ENCODE measurements around the gene CNOT2.

The CNOT2 gene, protein sequence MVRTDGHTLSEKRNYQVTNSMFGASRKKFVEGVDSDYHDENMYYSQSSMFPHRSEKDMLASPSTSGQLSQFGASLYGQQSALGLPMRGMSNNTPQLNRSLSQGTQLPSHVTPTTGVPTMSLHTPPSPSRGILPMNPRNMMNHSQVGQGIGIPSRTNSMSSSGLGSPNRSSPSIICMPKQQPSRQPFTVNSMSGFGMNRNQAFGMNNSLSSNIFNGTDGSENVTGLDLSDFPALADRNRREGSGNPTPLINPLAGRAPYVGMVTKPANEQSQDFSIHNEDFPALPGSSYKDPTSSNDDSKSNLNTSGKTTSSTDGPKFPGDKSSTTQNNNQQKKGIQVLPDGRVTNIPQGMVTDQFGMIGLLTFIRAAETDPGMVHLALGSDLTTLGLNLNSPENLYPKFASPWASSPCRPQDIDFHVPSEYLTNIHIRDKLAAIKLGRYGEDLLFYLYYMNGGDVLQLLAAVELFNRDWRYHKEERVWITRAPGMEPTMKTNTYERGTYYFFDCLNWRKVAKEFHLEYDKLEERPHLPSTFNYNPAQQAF

DNA sequence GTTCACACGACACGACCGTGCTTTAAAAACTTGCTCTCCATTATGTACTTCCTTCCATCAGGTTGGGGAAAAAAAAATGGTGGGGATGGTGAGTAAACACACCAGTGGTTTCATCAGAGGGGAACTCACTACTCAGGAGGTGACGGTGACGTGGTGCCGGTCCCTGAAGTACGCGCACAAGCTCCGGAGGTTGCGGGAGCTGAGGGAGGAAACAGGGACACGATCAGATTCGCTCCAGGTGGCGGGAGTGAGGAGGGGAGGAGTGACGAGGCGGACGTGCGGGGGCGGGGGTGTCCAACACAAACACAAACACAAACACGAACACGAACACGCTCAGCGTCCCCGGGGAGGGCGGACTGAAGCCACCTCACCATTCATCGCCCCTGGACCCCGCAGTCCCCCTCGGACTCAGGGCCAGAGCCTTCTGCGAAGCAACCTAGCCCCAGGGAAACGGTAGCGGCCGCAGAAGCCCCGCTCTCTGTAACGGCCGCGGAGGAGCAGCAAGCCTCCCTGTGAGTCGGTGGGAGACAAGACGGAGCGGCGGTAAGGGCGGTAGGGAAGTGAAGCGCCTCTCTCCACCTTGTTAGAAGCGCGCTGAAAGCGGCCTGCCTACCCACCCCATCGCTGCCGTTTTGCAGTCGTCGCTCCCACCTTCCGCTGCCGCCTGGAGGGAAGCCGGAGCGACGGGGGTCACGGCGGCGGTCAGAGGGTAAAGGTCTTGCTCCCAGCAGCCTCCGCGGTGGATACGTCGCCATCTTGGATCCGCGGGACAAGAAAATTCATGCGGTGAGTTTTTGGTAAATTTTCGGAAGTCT lies at the start of gene CNOT2:
CNOT2 (plus strand) TSS at position 739 of the 815 bp plus-strand sequence. CDS start 34,794 bp downstream, outside the sequence.
- peak; percentile 79 to 93 for DNase-seq

DNA sequence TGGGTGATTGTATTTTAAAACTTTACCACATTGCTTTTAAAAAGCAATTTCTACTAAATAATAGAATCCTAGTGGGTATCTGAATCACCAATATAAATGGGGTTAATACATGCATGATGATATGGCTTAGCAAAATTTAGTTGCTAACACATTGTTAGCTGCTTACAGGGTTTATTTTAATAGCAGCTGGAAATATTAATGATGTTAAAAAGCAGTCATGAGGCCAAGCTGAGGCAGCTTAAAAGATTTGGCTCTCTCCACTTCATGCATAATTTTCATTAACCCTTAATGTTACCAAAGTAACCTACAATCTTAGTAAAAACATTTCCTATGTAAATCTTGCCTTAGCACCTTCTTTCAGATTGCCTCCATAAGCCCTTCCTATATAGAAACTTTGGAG lies 49.2 kb upstream of the CNOT2 start:
- no peak for DNase-seq

DNA sequence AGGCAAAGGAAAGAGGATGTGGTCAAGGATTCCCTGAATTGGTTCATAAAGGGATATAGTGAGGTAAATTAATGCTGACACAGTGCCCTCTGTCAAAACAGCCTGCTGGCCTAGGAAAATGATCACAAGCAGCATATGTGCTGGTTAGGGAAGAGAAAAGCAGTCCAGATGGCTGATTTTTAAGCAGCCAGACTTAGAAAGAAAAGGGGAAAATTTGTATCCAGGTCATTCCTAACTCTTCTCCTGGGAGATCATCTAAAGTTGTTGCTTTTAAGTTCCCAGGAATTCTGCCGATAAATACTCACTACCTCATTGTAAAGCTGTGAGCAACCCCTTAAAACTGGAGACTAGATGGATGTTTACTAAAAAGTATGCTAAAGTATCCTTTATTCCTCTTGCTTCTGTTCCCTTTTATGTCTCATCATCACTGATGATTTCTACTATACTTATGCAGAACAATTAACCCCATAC lies 46.4 kb upstream of the CNOT2 start:
- no peak for DNase-seq

DNA sequence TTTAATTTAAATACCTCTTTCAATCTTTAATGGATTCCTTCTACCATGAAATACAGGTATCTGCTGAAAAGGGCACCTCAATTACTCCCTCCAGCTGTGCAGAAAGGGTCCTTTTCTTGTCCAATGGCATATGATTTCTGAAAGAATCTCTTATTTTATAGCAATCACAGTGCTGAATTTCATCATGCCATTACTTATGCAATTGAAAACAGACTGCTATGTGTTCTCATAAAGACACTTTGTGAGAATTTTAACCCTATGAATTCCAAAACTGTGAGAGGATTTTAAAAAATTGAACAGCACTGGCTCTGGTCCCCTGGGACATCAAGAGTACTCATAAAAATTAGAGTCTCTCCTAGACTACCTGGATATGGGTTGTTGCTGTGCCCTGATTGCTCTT lies 45.9 kb upstream of the CNOT2 start:
- DNase-seq, result no peak

DNA sequence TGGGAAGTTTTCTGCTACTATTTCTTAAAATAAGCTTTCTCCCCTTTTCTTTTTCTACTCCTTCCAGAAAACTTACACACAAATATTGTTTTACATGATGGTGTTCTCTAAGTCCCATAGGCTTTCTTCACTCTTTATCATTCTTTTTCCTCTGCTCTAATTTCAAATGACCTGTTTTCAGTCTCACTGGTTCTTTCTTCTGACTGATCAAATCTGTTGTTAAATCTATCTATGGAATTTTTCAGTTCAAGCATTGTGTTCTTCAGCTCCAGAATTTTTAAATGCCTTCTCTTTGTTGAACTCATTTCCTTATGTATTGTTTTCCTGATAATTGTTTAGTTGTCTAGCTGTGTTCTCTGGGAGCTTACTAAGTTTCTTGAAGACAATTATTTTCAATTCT lies 29.5 kb upstream of the CNOT2 start:
- no peak for DNase-seq

DNA sequence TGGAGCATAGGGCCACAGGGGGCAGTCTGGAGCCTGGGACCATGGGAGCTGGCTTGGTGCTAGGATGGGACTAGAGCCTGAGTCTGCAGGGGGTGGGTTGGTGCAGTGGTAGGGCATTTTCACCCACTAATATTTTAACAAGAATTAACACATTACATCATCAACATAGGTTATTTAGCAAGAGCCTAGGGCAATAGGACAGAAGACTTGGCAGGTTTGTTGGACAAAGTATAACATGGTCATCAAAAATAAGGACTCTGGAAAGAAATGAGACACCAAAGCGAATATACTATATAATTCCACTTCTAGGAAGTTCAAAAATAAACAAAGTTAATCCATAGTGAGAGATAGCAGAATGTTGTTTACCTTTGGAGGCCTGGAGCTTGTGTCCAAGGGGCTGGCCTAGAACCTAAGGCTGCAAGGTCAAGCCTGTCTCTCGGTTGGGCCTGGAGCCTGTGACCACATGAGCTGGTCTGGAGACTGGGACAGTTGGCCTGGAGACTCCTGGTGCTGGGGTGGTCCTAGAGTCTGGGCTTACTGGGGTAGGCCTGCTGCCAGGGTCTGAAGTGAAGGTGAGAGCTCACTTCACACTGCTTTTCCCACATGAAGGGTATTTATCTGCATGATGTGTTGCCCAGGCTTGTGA lies 28.1 kb upstream of the CNOT2 start:
- no peak for DNase-seq

DNA sequence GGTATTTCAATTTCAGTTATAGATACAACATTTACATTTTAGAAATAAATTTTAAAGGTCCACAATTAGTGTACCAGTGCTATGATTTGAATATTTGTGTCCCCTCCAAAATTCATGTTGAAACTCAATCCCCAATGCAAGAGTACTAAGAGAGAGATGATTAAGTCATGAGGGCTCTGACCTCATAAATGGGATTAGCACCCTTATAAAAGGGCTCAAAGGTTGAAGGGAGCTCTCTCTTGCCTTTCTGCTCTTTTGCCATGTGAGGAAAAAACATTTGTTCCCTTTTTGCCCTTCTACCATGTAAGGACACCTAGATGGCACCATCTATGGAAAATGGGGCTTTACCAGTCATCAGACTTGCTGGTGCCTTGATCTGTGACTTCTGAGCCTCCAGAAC lies 25.8 kb upstream of the CNOT2 start:
- DNase-seq, result no peak

DNA sequence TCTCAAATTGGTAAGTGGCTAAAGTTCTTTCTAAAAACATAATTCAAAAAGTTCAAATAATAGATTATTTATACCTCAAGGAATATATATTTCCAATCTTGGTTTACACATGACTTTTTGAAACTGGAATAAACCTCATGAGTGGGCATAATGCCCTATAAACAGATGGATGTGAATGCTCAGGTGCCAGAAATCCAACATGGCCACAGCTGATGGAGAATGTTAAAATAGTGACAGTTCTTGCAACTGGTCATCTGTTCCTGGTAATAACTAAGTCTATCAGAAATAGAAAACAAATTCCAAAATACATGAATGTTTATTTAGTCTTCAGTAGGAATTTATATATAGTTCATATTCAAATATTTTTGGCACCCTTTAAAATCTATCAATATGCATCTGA lies 21.6 kb upstream of the CNOT2 start:
- DNase-seq, result no peak

DNA sequence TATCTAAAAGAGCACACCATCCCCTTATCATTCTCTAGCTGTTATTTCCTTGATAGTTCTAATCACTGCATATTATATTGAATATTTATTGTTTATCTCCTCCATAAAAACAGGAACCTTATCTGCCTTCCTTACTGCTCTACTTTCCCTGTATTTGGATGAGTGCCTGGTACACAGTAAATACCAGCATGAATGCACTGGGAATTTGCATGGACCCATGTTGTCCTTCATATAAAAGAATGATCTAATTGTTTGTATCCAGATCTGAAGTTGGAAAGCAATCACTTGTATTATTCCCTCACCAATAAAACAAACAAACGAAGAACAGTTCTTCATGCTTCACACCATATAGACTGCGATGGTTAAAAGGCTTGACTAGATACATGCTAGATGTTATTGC lies 15.3 kb upstream of the CNOT2 start:
- peak; percentile 80 to 86 for DNase-seq

DNA sequence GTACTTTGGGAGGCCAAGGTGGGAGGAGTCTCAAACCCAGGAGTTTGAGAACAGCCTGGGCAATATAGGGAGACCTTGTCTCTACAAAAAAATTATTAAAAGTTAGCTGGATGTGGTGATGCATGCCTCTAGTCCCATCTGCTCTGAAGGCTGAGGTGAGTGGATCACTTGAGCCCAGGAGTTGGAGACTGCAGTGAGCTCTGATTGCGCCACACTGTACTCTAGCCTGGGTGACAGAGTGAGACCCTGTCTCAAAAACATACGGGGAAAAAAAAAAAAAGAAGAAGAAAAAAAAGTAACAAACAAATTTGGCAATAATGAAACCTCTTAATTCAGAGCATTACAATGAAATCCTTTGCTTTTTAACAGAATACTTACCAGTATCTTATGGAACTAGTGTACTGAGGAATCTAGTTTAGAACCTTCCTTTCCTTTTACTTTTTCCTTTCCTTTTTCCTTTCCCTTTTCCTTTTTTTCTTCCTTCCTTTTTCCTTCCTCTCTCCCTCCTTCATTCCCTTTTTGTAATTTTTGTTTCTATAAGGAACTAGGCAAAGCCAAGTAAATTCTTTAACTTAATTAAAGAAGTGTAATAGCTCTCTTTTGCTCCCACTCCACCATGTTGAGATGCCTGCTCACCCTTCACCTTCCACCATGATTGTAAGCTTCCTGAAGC lies 12.2 kb upstream of the CNOT2 start:
- DNase-seq, result no peak

DNA sequence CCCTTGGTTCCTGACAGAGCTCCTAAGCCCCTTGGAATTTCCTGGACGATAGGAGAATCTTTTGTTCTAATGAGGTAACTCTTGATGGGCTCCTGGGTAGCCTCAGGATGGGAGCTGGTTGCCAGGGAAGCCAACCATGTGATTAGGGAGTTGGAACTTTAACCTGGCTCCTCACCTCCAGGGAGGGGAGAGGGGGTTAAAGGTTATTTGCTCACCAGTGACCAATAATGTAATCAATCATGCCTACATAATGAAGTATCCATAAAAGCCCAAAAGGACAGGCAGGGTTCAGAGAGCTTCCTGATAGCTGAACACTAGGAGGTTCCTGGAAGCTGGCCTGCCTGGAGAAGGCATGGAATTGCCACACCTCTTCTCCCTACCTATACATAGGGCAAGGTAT lies 6.2 kb upstream of the CNOT2 start:
- no peak for DNase-seq

DNA sequence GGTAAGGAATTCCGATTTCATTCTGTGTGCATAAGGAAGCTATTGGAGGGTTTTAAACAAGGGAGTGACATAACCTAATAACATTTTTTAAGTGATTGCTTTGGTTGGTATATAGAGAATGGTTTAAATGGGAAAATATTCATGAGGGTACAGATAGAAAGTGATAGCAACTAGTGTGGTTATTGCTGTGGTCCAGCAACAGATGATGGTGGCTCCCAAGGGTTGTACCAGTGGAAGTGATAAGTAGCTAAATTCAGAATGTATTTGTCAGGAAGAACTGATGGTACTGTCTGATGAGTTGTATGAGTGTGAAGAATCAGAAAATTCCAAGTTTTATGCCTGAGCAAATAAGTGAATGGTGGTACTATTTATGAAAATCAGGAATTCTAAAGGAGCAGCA lies 2.6 kb upstream of the CNOT2 start:
- DNase-seq, result no peak

DNA sequence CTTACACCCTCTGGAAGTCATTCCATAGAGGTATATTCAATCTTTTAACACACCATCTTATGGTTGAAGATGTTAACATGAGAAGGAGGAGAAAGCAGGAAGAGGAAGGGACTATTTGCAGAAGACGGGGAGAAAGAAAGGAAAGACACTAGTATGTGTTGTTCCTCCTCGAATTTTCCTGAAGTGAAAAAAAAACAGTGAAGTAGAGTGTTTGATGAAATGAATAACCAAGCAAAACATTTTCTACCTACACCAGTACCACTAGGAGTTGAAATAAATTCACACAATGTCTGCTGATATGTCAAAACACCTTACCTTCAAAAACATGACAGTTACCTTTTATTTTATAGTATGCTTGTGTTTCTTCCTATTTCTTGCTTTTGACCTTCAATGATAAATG lies 1.4 kb upstream of the CNOT2 start:
- DNase-seq, result no peak

DNA sequence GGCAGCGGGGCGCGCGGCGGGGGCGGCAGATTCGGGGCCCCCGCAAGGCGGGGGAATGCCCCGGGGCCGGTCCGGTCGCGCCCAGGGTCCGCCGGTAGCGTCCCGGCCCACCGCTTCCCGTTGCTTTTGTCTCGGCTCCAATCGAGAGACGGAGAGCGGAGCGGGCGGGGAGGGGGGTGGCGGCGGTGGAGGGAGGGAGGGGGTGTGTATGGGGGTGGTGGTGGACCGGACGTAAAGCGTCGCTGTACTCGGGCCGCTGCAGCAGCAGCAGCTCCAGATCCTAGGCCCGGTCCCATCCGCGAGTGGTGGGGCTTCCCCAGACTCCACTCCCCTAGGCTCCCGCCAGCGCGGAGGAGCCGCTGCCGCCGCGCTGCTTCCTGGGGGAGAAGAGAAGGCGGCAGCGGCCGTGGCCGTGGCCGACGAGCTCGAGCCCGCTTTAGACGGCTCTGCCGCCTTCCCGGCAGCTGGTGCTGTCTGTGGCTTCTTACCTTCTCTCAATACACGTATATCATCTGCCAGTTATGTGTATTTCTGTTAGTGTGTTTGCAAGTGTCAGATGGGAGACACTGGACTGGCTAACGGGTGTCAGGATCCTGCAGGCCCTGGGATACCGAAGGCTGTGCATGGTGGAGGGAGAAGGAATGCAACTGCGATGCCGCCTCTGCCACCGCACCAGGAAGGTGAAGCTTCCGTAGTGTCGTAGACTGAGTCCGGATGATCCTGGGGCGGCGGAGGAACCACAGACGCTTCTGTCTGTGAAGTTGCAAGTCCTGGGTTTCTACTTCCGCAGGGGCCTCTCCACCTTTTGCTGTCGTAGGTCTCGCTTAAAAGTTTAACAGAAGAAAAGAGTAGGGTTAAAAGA lies 508 bp downstream of the CNOT2 start:
- peak; percentile 50 to 81 for DNase-seq

DNA sequence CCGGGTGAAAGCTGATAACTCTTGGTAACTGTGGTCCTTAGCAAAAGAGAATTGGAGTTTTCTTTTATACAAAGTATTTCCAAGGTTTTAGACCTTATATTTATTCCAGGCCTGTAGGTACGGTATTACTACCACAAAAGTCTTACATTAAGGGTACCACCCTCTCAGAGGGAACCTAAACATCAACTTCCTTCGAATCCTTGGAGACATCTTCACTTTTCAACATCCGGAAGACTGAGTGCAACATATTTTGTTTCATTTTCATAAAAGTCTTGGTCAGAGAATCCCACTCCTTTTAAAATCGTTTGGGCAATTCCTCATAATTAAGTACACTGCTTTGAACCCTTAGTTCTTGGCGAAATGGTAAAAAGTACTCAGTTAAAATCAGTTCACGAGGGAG lies 1.2 kb downstream of the CNOT2 start:
- DNase-seq, result no peak

DNA sequence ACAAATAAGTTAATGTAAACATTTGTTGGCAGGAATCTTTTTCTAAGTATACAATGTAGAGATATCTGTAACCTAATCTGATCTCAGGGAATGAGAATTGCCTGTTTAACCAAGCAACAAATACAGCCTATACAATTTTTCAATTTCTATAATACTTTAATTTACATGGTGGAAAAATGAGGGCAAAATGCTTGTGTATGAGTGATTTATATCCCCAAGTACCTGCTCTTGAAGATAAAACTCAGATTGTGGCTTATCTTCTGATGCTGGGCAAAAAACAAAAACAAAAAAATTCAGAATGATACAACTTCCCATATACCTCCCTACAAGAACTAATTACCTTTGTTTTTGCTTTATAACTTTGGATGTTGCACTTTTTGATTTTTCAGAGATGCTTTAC lies 2.2 kb downstream of the CNOT2 start:
- DNase-seq, result no peak

DNA sequence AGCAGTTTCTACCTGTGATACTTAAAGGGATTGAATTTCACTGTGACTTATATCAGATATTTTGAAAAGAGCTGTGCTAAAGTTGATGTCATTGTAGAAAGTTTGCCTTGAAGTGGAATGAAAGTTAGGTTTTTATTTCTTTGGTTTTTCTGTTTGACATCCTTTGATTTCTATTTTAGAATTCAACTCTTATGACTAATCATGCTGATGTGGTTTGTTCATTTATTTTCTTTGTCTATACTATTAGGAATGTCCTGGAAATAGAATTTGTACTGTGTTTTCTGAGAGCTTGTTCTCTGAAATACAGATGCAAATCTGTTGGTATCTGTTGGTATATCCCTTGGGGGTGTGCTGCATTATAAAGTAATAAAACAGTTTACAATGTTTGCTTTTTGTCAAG lies 3.3 kb downstream of the CNOT2 start:
- DNase-seq, result peak; percentile 22 to 38

DNA sequence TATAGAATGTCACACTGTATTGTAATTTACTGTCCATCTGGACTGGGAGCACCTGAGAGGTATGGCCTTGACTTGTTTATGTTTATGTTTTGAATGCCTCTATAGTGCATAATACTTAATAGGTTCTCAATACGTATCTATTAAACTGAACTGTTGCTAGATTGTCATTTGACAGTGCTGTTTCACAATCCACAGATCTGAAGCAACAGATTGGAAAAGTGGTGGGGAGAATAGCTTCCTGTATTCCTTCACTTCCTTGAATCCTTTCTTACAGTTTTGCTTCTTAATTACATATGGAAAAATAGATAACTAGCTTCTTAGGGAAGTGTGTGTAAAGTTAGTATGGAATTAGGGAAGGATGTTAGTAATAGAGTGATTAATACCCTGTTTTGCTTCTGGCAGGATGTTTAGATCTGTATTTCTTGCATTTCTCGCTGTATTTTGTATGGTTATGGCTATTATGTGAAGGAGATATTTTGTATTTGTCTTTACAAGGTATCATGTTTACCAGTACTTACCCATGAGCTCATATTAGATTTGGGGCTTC lies 4.5 kb downstream of the CNOT2 start:
- DNase-seq, result no peak

DNA sequence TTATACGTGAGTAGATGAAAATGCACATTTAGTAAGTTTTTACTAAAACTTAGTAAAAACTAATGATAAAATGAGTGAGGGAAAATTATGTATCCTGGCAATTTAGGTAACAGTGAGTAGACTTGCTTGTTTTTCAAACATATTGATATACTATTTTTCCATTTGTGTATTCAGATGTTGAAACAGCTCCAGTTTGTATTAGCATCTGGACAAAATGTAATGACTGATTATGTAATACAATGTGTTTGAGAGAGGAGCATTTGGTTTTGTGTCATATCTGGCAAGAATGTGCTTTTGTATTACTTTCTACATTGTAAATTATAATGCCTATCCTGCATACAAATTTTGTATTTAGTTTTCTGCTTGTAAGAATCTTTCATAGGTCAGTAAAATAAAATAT lies 5.6 kb downstream of the CNOT2 start:
- DNase-seq, result no peak

DNA sequence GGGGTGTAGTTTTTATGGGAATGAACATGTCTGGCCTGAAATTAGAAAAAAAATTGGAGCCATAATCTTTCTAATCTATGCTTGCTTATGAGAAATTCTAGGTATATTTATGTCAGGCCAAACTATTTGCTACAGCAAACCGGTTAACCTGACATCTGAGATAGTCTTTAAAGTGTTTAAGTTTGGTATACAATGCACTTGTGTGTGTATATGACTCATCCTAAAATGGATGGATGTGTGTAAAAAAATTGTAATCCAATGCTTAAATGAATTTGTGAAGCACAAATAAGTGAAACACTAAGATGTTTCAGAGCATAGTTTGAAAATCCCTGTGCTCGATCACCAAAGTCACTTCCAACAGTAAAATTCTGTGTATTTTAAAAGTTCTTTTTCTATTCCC lies 6.7 kb downstream of the CNOT2 start:
- no peak for DNase-seq

DNA sequence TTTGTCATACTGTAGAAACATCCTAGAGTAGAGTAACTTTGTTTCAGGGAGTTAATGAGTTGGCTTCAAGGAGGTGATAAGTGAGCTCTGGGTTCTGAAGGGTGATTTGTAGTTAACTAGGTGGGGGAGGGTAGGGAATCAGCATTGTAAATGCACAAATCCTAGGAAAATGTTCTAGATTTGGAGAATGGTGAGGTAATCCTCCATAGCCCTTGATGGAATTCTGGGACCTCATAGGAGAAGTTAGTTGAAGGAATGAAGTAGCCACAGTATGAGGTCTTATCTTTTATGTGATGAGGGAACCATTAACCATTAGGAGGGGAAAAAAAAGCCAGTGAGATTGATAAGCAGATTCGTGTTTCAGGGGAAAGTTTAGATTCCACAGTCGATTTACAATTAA lies 8.0 kb downstream of the CNOT2 start:
- no peak for DNase-seq

DNA sequence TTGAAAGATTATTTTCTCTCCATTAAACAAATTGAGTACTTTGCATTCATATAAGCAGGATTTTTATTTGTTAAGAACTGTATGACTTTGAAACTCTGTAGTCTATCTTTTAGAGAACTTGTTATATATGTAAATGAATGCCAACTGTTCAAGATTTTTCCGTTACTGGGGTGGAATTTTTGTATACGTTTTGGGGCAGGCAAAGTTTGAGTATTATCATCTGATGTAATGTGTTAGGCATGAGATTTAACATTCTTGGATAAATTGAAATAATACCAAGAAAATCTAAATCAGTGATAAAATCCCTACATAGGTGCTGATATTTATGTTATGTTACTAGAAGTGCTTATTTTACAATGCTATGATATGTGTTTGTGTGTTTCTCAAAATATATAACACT lies 8.4 kb downstream of the CNOT2 start:
- no peak for DNase-seq

Measured in NCI-H526 (cell line).